Measurements from ENCODE around the gene KLHL2.
"Not testable (repeated sequence)": the region's sequence is repeated elsewhere in the genome, so short reads cannot be mapped to it uniquely, and the experiment has no call there.

GRCh38 chr4:165215761-165216487 lies 8.6 kb downstream of the KLHL2 start:
- TF ChIP-seq, protein P1, sequence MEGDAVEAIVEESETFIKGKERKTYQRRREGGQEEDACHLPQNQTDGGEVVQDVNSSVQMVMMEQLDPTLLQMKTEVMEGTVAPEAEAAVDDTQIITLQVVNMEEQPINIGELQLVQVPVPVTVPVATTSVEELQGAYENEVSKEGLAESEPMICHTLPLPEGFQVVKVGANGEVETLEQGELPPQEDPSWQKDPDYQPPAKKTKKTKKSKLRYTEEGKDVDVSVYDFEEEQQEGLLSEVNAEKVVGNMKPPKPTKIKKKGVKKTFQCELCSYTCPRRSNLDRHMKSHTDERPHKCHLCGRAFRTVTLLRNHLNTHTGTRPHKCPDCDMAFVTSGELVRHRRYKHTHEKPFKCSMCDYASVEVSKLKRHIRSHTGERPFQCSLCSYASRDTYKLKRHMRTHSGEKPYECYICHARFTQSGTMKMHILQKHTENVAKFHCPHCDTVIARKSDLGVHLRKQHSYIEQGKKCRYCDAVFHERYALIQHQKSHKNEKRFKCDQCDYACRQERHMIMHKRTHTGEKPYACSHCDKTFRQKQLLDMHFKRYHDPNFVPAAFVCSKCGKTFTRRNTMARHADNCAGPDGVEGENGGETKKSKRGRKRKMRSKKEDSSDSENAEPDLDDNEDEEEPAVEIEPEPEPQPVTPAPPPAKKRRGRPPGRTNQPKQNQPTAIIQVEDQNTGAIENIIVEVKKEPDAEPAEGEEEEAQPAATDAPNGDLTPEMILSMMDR (IDR thresholded peaks at IDR 0.05; ENCODE audit: extremely low read depth in 1 of 2, insufficient read depth in 1 of 2, low read depth in 1 of 2, low read length in 2 of 2): not testable (repeated sequence)
- not testable (repeated sequence) for TF ChIP-seq MYC (IDR thresholded peaks at IDR 0.05; ENCODE audit: low read depth, low read length); POLR2A (IDR thresholded peaks at IDR 0.05; ENCODE audit: low read depth, low read length); JUN (IDR thresholded peaks at IDR 0.05; ENCODE audit: borderline replicate concordance, insufficient read depth, insufficient read length, low read depth)

All from endothelial cell of umbilical vein (primary cell).